HG02571 (cell line): ENCODE data around the gene B3GNT3.

ENCODE experiments used
- ATAC-seq: cut with Tn5 transposase; IDR thresholded peaks from one replicate; pipeline ENCODE4 v1.9.1; 2021; ENCODE audit warnings: mild to moderate bottlenecking, moderate library complexity; ENCODE audit not compliant: unreplicated experiment

Gene B3GNT3

DNA sequence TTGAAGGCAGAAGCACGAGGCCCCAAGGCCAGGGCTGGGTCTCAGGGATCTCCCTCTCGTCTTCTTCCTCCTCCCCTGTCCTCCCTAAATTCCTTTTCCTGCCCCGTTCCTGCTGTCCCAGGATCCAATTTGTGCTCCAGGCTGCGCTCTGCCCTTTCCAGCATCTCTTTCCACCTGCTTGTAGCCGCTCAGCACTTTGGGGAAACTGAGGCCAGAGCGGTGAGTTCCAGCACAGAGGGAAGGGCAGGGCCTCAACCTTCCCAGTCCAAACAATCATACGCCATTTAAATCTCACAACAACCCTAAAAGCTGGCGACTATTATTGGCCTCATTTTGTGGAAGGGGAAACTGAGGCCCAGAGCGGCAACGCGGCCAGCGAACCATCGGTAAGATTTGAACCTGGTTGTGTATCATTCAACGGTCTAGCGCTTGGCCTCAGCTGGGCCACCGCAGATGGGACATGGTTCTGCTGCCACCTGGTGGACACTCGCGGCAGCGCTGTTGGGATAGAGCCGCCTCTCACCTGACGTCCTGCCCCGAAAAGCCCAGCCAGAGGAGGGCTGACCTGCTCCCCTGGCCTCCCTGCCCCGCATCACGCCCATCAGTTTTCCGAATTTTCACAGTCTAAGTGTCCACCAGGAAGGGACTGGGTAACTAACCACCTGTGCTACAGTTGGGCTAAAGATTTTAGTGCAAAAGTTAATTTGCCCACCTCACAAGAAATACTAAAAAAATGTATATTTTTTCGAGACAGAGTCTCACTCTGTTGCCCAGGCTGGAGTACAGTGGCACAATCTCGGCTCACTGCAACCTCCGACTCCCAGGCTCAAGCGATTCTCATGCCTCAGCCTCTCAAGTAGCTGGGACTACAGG, 60.6 kb downstream of the B3GNT3 start:
- ATAC-seq, result no peak

DNA sequence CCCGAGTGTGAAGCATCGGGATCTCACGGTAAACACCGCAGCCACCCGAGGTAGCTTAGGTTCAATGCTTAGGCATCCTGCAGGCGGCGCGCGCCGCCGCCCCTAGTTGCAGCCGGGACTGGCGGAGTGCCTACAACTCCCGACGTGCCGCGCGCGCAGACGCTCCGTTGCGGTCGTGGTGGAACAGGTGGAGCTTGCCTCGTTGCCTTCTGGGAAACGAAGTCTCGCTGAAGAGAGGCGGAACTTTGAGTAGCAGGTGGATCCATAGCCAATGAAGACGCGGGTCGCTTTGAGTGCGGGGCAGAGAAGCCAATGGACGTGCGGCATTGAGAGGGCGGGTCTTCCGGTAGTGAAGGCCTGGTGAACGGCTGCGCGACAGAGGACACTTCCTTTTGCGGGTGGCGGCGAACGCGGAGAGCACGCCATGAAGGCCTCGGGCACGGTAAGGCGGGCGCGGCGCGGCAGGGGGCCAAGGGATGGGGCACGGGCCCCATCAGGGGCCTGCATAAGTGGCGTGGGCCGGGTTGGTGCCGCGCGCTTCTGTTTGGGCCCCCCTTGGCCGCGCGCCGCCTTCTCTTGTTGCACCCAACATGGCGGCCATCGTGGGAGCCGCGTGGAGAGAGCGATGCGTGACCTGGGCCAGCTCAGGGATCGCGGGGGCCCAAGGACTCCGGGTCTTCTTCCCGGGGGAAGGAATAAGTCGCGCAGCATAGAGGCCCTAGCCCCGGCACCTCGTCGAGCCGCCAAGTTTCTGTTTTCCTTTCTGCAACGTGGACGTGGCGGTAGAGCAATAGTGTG, 64.8 kb downstream of the B3GNT3 start, which contains the start of gene RPL18A:
TSS of gene RPL18A (plus strand) at position 378 of the 798 bp plus-strand sequence. CDS start at position 425, 47 bp downstream.
- peak; percentile 85 for ATAC-seq

DNA sequence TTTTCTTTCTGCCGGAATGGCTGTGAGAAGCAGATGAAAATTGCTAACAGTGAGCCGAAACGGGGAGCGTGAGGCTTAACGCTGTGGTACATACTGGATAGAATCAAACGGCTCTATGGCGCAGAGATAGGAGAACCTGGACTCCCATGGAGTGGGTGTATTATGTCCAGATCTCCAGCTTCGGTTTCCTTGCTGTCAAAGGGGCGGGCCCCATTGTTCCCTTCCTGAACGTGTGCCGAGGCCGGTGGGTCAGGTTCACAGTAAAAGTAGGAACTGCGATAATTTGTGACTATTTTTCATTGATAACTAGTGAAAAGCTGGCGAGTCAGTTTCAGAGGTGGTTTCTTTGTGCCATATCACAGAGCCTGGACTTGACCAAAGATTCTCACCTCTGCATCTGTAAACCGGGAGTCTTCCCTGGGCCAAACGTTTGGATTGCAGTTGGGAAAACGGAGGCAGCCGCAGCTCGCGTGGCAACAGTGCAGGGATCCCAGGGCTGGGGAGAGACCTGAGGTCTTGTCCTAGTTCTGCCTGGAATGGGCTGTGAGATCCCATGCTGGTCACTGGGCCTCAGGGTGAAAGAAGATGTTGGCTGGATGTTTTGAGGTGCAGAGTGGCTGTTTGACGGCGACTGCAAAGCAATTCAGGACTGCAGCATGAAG, 65.5 kb downstream of the B3GNT3 start:
- no peak for ATAC-seq

DNA sequence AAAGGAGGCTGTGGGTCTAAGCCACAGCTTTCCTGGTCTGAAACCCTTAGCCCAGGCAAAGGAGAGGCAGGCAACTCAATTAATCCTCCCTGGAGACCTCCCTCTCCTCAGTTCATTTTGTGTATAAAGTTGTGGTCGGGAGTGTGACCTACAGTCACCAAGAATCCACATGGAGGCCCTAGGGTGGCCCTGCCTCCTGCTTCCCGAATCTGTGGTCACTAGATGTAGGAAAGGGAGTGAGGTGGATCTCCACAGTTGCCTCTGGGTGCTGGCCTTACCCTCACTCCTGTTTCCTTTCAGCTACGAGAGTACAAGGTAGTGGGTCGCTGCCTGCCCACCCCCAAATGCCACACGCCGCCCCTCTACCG, 66.0 kb downstream of the B3GNT3 start:
- no peak for ATAC-seq

DNA sequence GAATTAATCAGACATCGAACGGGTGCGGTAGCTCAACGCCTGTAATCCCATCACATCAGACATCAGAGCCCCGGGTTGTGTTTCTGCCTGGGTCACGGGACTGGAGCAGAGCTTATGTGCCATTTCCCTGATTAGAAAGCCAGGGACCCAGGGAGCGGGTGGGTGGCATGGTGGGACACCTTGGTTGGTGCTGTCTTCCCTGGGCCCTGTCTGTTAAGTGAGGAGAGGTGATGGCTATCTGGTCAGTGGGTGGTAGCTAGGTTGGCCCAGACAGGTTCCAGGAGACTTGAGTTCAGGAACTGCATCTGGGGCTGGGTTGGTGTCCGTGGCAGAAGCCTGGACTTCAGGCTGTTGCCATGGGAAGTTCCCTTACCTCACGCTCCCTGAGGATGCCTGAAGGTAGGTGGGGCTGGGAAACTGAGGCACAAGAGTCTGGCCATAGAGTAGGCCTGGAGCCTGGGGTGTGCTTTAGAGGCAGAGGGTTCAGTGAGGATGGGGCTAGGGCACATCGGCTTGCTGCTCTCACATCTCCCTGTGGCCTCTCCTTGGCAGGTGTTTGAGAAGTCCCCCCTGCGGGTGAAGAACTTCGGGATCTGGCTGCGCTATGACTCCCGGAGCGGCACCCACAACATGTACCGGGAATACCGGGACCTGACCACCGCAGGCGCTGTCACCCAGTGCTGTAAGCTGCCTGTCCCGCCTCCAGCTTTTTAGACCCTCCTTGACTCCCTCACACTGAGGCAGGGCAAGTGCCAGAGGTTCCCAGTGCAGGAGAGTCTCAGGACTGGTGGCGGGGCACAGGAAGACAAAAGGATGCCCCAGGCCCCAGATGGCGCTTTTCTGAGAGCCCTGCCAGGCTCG, 66.8 kb downstream of the B3GNT3 start:
- no peak for ATAC-seq

DNA sequence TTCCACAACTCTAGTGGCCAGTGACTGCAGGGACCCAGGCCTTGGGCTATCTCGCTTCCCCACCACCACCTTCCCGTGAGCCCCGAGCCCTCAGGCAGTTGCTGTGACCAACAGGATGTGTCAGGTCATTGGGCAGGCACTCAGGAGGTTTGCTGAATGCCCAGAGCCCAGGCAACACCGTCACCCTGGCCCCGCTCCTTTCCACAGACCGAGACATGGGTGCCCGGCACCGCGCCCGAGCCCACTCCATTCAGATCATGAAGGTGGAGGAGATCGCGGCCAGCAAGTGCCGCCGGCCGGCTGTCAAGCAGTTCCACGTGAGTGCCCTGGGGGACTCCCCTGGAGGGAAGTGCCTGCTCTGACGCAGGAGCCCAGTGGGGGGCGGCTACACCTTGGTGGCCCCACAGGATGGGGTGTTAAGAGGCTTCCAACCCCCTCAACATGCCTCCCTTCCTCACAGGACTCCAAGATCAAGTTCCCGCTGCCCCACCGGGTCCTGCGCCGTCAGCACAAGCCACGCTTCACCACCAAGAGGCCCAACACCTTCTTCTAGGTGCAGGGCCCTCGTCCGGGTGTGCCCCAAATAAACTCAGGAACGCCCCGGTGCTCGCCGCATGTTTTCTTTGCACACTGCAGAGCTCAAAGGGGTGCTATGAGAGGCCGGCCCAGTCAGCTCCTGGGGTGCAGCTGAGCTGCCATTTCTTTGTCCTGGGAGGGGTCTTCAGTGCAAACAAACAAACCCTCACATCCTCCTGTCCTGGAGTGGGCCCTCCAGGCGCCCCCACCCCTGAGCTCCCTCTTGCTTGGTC, 68.0 kb downstream of the B3GNT3 start:
- ATAC-seq, result no peak
